HG02759 (cell line): ENCODE results near the gene GCM1.

Experiments used
- ATAC-seq: cut with Tn5 transposase; IDR thresholded peaks from one replicate; pipeline ENCODE4 v1.9.1; 2021; ENCODE audit warnings: mild to moderate bottlenecking, moderate library complexity; ENCODE audit not compliant: unreplicated experiment

GCM1 gene

DNA sequence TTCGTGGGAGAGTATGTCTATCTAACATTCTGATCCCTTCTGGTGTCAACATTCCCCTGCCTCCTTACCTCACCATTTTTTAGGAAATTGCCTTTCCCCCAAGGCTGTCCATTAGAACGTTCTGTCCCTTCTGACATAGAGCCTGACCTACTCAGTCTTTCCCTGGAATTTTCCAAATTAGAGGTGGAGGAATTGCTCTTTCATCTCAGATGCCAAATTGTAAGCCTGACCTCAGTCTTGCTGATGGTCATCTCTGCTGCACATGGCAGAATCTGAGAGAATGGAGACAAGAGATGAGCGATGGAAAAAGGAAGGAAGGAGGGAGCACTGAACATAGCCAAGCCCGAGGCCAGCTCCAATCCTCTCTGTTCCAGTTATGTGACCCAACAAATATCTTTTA is 5.4 kb upstream of the GCM1 start:
- no peak for ATAC-seq

DNA sequence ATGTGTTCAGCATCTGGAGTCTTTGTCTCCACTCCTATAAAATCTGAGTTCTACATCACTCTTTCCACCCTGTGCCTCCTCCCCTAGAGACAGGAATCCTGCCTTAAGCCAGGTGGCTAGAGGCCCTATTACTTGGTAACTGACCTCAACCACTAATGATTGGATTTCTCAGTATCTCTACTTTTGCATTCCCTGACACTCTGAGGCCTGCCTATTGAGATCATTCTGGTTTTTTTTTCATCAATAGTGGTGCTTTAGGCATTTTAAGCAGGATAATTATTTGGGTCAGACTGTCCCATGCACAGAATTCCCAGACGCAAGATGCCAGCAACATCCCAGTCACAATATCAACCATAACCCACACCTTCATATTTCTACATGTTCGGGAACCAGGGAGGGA is 3.9 kb upstream of the GCM1 start:
- no peak for ATAC-seq

DNA sequence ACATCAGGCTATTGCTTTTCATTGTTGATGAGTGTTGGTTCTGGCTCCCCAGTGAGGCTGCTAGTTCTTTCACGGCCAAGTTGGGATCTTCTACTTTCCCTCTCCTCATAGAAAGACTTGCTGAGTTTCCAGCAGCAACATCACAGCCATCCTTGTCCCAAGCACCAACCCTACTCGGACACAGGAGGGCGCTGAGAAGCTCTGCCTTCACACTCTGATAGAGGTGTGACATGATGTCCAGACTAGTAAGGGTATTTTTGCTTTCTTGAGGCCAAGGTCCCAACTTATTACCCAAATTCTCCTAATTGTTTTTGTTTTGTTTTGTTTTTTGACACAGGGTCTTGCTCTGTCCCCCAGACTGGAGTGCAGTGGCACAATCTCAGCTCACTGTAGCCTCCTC is 3.0 kb upstream of the GCM1 start:
- no peak for ATAC-seq

DNA sequence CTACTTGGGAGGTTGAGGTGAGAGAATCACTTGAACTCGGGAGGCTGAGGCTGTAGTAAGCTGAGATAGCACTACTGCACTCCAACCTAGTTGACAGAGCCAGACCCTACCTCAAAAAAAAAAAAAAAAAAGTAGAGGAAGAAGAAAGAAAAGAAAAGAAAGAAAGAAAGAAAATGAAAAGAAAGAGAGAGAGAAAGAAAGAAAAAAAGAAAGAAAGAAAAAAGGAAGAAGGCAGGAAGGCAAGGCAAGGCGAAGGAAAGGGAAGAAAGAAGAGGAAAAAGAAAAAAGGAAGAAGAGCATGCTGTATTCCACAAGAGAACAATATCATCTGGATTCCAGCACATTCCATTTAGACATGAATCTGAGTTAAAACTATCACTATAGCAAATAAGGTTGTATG is 3.8 kb downstream of the GCM1 start:
- no peak for ATAC-seq

DNA sequence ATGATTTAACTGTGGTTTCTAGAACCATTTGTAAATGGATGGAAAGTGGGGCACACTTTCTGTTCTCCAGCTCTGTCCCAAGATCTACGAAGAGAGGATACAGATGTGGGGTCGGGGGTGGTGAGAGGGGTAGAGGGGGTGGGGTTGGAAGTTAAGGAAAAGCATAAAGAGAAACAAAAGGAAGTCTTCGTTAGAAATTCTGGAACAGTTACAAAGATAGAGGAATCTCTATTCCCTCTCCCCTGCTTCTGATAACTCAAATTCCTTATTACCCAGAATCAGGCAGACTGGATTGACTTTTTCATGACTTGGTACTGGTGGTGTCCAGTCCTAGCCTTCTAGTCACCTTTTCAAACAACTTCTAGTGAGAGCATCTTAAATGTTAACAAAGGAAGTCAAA is 4.9 kb downstream of the GCM1 start:
- ATAC-seq: no peak

DNA sequence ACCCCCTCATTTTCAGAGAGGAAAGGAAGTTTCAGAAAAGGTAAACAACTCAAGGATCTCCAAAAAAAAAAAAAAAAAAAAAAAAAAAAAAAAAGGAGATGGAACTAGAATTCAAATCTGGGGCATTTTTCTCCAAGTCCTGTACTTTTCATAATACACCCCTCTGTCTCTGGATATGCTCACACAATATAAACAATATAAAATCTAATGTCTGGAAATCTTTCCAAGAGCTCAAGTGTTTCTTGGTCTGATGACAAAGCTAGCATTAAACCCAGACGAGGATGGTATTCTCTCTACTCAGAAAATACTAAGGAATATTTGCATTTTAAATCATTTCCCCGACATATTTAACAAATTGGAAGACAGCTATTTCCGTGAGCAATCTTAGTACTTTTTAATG is 5.8 kb downstream of the GCM1 start:
- no peak for ATAC-seq

DNA sequence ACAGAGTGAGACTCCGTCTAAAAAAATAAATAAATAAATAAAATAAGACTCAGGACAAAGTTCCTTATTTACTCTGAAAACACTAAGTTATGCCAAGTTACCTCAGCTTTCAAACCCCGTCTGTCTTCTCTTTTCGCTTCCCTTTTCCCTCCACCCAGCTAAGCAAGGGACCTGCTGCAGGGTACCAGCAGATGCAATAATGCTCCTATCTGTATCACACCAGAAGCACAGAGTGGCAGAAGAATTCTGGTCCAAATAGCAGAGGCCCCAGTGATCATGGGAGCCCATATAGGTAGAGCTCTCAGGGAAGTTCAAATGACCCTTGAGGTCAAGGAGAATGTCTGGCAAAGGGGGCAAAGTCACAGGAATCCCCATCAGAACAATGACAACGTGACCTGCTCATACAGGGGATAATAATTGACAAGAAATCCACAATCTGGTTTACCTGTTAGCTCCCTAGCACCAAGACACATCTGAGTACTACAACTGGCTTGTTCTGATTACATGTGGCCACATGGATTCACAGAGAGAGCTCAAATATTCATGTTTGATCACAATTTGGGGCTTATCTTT is 8.7 kb downstream of the GCM1 start:
- ATAC-seq: no peak

DNA sequence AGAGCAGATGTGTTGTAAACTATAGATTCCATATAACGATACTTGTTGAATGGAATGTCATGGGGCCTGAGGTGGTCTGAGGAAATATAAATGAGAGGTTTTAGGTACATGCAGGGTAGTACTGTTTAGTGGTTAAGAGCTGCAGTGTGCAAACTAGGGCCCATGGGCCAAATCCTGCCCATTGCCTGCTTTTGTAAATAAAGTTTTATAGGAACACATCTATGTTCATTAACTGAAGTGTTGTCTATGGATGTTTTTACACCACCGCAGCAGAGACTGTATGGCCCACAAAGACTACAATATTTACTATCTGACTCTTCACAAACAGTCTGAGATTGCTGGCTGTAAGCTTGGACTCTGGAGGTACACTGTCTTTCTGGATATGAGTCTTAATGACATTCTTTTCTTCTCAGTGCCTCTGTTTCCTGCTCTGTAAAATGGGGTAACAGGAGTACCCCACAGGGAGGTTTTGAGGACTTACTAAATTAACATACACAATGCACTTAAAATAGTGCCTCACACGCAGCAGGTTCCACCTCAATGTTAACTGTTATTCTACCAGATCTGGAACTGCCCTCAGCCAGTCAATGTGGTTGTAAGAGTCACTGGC is 12.5 kb downstream of the GCM1 start:
- ATAC-seq: no peak

DNA sequence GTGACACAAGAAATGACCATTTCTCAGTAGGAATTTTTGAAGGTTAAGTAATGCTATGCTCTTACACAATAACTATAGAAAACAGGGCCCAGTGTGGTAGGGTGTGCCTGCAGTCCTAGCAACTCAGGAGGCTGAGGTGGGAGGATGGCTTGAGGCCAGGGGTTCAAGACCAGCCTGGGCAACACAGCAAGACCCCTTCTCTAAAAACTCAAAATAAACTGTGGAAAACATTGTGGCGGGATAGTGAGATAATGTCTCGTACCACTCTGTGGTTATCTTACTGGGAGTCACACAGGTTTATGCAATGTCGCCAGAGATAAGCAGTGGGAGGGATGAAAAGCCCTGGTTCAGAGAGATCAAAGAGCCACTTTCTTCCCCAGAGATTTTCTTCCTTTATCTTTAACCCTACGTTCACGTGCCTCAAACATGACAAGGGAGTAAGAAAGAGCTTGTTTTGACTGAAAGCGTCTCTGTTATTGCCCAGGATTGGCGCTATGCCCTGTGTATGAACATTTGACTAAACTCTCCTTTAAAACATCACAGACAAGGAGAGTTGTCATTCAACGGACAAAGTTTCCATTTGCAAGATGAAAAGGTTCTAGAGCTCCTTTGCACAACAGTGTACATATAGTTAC is 13.9 kb downstream of the GCM1 start:
- ATAC-seq: no peak

DNA sequence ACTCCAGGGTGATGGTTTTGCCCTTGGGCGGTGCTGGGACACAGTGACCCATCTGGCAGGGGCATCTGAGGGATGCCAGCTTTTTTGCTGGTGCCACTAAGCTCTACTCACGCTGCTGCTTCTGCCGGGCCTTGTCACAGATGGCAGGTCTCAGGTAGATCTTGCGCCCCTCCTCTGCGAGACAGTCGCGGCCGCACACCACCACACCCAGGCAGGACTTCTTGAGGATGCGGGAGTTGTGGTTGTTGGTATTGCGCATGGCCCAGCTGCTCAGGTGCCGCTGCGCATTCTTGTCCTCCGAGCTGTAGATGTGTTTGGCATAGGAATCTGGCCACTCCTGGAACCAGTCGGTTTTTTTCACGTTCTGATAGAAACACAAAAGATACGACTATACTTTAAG is 14.7 kb downstream of the GCM1 start:
- ATAC-seq: no peak

DNA sequence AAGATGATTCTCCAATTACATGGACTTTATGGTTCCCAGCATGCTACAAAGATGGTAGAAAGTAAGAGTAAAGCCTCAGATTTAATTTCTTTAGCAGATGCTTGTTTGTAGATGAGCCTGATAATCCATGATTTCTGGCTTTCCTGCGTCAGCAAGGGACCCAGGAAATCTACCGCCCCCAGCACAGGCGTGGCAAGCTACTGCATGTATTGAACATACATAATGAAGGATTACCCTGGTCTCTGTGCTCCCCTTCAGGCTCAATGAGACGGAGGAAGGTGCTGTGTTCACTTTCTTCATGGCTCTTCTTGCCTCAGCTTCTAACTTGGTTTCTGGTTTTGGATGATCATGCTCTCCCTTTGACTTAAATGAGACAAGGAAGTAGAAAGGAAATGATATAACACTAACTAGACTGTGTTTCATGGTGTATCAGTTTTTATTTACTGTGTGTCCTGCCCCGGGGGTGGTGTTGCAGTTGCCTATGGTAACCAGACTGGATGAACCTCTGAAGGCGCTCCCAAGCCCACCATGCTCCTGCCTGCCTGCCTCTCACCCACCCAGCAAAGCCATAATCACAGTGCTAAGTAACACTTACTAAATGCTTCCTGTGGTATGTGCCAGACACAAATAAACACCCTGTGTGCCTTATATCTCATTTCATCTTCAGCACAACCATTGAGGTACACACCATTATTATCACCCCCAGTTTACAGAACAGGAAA is 17.9 kb downstream of the GCM1 start:
- no peak for ATAC-seq

DNA sequence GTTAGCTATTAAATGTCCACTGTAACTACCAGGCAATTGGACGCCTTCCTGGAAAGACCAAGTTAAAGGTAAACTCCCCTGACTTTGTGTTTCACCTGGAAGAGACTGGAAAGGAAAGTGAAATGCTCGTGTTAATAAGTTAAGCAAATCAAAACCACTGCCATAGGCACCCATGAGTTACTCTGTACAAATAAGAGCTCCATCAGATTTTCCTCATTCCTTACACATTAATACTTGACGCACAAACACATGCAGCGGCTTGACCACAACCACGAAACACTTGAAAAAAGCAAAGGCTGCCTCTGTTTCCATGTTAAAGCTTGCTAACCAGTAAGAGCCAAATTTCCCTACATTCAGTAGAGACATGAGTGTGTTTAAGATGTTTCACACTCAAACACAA is 19.8 kb downstream of the GCM1 start:
- no peak for ATAC-seq

DNA sequence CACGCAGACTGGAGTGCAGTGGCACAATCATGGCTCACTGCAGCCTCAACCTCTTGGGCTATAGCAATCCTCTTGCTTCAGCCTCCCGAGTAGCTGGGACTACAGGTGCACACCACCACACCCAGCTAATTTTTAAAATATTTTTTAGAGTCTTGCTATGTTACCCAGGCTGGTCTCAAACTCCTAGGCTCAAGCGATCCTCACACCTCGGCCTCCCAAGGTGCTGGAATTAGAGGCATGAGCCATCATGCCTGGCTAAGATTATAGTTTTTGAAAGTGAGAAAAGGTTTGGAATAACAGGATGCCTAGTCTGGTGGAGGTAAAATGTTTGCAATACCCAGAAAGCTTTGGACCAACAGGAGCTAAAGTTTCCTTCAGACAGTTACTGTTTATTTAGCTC is 23.4 kb downstream of the GCM1 start:
- ATAC-seq: no peak

DNA sequence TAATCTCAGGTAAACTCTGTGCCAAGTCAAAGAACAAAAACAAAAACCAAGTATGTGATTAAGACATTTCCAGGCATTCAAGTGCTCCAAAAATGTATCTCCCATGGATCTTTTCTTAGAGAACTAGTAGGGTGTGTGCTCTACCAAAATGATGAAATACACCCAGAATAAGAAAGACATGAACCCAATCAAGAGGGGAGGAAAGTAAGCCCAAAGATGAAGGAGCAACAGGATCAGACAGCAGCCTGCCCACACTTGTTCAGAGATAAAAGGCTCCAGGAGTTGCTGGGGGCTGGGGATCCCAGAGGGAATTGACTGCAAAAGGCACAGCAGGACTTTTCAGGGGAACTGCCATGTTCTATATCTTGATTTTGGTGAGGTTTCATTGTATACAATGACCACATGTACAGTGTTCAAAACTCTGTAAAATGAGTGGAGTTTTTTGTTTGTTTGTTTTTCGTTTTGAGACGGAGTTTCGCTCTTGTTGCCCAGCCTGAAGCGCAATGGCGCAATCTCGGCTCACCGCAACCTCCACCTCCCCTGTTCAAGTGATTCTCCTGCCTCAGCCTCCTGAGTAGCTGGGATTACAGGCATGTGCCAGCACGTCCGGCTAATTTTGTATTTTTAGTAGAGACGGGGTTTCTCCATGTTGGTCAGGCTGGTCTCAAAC is 24.4 kb downstream of the GCM1 start:
- no peak for ATAC-seq

DNA sequence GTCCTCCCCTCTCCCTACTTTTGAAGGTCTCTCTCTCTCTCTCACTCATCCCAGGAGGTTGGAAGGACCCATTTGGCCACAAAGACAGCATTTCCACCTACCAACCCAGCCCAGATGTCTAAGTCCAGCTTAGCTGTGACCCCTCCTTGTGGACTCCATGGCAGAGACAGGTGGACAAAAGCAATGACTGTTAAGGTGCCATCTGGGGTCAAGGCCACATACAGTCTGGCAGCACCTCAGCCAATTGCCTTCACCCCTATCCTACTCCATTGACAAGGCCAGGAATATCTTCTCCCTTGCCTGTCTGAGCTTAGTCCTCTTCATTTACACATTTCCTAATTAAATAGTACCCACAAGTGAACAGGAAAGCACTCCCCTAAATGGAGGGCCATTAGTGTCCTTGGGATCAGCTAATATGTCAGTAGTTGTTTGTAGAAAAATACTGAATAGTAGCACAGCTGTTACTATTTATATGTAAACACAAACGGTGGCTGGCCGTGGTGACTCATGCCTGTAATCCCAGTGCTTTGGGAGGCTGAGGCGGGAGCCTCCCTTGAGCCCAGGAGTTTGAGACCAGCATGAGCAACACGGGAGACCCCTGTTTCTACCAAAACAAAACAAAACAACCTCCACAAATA is 28.8 kb downstream of the GCM1 start:
- no peak for ATAC-seq

DNA sequence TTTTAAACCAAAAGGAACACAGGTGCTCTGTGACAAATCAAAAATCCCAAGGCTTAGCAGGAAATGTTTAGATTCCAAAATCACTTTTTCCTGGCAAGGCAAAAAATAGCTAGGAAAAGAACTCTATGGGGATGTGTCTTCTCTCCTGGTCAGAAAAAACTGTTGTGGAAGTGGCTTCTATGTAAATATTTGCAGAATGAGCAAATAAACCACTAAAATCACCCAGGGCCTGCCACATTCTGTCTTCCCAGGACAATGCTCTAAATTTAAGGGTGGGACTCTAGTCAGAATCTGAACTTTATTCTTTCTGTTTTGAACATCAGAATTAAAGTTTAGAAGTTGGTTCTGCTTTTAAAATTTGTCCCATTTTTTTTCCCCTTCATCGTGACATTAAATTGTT is 29.3 kb downstream of the GCM1 start:
- ATAC-seq: no peak

DNA sequence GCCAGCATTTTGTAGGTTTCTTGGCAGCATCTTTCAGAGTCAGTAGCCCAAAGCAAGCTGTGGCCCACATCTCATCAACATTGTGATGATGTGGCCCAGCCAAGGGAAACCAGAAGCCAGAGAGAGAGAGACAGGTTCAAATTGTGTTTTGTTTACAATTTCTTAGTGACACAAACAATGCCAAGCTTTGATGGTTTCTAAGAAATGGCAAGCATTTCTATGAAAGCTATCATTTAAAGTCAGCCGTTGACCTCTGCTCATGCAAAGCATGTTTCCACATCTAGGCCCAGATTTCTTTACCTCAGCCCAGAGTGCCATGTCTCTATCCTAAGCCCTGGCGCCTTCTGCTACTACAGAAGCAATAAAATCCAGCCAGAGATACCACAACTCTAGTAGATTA is 32.9 kb downstream of the GCM1 start:
- no peak for ATAC-seq

DNA sequence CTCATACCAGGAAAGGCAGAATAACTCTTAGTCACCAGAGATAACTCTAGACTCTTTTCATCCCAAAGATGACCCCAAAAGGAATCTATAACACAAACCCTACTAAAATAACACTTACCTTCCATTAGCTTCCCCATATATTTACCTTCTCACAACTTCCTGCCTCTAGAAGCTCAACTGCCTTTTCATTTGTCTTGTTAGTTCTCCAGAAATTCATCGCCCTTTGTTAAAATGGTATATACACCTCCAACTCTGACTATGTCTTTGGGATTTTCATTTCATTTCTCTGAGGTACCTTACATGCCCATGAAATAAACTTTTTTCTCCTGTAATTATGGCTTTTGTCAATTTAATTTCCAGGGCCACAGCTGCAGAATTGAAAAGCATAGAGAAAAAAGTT is 33.5 kb downstream of the GCM1 start:
- no peak for ATAC-seq

DNA sequence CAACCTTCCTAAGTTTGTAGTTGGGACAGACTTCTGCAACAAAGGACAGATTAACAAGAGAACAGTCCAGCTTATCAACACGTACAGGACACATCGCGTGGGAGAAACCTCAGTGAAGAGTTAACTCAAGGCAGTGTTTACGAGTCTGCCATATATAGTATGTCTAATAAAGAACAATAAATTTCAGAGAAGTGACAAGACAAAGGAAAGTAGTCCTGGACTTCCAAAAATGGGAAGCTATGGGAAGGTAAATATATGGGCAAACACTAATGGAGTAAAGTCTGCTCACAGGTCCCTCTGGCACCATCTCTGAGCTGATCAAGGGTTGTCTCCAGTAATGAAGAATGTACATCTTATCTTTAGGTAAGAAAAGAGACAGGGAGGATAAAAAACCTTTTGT is 34.9 kb downstream of the GCM1 start:
- no peak for ATAC-seq

DNA sequence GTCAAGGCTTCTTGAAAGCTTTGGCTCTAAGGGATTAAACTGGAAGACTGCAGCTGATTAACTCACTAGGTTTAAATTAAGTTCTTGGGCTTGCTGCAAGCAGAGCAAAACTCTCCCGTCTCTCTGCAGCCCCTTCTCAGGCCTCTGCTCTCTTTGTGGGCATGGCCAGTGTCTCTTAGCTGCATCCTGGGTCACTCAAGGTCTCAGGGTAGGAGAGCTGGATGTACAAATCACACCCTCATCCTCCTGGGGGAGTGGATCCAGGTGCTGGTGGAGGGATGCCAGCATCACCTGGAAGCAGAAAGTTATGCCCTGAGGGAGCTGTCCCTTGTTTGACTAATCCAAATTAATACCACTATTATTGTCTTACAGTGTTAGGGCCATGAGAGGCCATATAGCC is 35.8 kb downstream of the GCM1 start:
- no peak for ATAC-seq

DNA sequence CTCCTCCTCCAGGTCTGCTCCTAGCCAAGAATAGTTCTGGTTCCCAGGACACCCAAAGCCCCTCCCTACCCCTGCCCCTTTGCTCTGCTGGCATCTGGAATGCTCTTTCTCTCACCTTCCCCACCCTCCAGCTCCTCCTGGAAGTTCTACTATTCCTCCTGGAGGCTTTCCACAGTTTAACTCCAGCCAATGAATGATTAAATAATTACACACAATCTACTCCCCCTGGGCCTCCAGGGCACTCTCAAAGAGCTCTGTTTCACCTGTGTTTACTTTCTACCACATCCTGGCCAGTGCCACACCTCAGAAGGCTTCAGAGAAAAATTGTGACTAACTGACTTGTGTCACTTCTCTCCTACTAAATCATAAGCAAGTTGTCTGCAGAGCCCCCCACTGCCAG is 36.2 kb downstream of the GCM1 start:
- no peak for ATAC-seq
